Right hindlimb (tissue), 1 donor: ENCODE data around the gene AFAP1.
A peak's percentile ranks its signal among the peaks of the same experiment; 100 is the strongest.

Experiments
- DNase-seq: peaks from one replicate; pipeline ENCODE4 v3.0.0-alpha.2; 2018

The AFAP1 gene

DNA sequence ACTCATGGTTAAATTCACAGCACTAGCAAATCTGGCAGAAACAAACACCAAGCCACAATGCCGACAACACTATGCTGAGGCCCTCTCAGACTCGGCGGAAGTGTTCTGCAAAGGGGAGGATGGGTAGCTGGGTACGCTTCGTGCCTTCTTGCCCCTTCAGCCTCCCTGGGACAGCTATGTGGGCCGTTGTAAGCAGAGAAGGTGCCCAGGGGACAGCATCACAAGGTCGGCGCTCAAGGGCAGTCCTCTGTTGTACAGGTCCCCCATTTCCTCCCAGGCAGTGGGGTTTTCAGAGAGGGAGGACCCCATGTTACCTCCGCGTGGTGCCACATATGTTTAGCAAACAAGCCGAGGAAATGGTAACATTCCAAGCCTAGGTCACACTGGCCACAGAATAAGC is 173.6 kb downstream of the AFAP1 start:
- DNase-seq, result no peak

DNA sequence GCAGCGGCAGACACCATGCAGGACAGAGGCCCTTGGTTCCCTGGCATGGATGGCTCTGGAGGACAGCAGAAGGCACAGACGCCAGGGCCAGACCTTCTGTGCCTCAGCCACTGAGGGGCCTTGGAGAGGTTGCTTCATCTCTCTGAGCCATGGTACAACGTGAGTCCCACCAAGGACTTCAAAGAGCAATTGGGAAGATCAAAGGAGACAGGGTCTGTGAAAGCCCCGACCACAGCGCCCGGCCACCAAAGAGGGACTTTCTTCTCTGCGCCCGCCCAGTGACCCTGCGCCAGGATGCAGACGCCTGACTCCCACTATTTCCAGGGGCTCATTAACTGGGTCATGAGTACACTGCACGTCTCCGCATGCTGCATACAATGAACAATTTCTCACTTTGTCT is 174.0 kb downstream of the AFAP1 start:
- DNase-seq, result no peak

GRCh38 chr4:7764466-7764865 is 175.2 kb downstream of the AFAP1 start:
- DNase-seq, result no peak

DNA sequence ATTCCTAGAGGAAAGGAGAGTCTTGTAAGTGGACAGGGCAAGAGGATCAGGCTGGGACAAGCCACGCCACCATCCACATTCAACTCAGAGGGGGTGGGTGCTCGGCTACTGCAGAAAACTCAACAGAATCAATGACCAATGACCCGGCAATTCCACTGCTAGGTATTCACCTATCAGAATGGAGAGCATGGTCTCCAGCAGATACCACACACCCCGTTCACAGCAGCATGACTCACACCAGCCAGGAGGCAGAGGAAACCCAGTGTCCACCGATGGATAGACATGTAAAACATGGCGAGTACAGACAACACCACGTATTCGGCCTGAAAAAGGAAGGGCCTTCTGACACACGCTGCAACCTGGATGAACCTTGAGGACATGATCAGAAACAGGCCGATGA is 175.9 kb downstream of the AFAP1 start:
- DNase-seq, result no peak

- no peak for DNase-seq
These were observed 176.6 kb downstream of the AFAP1 start for GRCh38 chr4:7763106-7763505.

DNA sequence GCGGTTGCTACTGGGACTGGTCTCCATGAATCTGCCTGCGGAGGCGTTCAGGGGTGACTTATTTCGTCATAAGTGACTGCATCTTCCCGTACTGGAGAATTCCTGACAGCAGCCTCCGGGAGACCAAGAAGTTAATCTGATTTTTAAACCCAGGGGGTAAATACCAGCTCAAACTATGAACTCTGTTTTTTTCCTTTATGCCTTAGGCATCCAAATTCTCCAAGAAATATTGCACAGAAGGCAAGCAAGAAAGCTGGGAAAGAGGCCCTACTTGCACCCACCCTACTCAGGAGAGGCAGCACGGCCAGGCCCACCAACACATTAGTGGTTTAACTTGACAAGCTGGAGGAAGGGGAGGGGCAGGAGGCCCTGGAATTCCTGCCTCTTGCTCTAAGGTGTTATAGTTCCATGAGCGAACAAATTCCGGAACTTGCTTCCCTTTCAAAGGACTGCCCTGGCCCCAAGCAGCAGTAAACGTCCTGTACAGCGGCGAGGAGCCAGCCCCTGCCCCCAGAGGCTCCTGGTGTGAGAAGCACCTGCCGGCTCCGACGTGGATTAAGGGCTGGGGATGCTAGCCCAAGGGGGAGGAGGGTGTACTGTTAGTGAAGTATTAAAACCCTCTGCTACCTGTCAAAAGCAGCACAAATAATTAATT is 177.2 kb downstream of the AFAP1 start:
- no peak for DNase-seq

GRCh38 chr4:7761720-7762119 is 177.9 kb downstream of the AFAP1 start:
- DNase-seq, result peak; percentile 82

DNA sequence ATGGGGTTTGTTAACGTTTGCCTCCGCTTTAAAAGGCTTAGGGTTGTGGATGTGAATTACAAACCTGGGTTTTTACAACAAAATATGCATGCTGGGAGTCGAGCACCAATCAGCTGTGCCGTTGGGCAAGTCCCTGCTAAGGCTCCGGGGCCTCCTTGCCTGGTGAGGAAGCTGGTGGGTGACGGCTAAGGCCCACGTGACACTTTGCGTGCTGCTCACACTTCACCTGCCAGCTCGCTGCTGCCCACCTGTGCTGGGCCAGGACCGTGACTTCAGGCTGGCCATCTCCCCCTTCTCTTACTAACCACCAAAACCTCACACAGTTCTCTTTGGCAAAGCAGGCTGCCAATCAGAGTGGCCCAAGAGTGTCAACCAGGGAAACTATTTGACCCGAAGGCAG is 178.3 kb downstream of the AFAP1 start:
- DNase-seq, result no peak

GRCh38 chr4:7760706-7761105 is 179.0 kb downstream of the AFAP1 start:
- DNase-seq, result no peak

- DNase-seq, result no peak
These were observed 179.4 kb downstream of the AFAP1 start for GRCh38 chr4:7760228-7760627.

DNA sequence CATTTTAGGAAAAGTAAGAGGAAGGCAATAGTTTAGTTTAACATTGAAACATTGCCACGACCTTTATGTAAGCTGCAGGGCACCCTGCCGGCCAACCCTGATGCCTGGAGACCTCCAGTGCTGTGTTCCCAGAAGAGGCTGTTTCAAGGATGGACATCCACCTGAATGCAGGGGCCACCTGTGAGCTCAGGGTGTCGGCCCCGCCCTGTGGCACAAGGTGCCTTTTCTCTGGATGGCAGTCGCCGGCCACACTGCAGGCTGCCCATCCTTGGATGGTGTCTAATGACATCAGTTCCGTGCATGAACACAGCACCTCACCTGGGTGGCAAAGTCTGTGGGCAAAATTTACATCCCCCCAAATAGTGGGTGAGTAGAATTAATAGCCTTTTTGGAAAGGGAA is 180.0 kb downstream of the AFAP1 start:
- no peak for DNase-seq

DNA sequence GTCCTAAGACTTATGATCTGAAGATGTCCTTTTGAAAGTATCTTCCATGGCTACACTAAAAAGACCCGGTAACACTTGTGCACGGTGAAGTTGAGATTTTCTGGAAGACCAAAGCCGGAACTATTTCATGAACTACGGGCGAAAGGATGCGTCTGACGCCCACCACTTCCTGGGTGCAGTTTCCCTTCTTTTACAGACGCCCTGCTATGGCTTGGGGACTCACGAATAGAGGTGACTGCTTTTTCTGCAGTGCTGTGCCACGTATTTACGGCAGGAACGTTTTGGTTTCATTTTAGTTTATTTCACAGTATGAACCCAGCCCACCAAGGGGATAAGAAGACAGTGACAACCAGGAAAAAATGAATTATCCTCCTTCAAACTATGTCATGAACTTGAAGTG is 180.4 kb downstream of the AFAP1 start:
- DNase-seq, result no peak

- DNase-seq, result no peak
These were observed 181.2 kb downstream of the AFAP1 start for GRCh38 chr4:7758476-7758875.

DNA sequence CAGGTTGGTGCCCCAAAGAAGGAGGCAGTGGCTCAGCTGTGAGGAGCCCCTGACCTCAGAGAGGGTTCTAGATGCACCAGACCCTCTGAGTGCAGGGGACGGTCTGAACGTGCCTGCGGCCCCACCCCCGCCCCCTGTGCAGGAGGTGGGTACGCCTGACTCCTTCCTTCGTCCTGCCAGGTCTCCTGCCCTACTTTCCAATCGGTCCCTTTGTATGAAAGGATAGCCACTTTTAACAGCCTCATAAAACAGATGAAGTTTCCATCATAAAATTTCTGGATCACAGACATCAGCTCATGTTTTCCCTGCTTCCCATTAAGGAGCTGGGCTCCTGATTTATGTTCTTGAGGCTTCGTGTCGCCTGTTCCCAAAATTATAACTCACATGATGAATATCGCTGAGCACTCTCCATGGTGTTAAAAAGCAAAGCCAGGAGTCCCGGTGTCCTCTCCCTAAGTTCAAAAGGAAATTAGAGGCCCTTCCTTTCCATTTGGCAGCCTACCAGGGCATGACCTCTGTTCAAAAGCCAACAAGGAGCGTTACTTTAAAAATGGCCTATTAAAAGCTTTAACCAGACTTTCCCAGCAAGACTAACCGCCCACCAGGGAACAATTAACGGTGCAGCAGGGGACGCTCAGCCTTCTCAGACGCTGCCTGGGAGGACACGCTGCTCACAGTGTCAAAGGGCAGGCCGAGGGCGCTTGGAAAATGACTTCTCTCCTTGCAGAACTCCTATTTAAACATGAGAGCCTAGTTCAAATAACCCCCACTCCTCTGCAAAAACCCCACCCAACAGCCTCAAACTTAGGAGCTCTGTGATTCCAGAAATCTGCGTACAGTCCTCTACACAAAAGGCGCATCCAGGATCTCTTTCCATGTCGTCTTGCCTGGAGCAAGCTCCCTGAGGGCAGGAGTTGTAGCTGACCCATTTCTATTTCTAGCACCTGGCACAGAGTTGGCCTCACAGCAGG is 181.9 kb downstream of the AFAP1 start:
- no peak for DNase-seq

DNA sequence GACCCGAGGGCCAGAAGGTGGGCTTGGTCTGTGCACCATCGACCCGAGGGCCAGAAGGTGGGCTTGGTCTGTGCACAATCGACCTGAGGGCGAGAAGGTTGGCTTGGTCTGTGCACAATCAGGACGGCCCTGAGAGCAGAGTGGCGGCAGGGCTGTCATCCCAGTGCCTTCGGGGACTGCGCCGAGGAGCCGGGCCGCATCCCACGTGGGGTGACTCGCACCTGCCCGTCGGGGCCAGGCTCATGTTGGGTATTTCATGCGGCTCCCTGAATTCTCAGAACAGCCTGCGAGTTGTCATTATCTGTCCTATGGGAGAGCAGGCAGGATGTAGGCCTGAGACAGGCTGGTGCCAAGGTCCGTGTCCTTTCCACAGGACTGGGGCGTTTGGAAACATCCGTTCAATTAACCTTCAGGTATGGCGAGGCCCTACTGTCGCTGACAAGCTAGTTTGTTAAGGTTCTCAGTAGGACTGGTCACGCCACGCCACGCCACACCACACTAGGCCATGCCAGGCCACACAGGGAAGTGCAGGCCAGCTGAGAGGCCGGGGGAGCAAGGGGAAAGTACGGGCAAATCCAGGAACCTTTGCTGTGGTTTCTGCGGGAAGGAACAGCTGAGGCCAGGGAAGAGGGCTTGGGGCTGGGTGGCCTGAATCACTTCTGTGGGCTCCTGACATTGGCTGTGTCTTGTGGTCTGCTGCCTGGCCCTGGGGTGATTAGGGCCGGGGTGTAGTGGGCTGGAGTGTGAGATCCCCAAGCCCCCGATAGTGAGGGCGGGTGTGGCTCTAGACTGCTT is 182.9 kb downstream of the AFAP1 start:
- DNase-seq, result no peak

GRCh38 chr4:7756071-7756470 is 183.6 kb downstream of the AFAP1 start:
- DNase-seq, result no peak

- no peak for DNase-seq
These were observed 184.1 kb downstream of the AFAP1 start for GRCh38 chr4:7755561-7755960.

- no peak for DNase-seq
These were observed 184.9 kb downstream of the AFAP1 start for GRCh38 chr4:7754565-7755262.

GRCh38 chr4:7753931-7754465 is 185.7 kb downstream of the AFAP1 start:
- no peak for DNase-seq

- DNase-seq, result no peak
These were observed 186.4 kb downstream of the AFAP1 start for GRCh38 chr4:7753271-7753670.

DNA sequence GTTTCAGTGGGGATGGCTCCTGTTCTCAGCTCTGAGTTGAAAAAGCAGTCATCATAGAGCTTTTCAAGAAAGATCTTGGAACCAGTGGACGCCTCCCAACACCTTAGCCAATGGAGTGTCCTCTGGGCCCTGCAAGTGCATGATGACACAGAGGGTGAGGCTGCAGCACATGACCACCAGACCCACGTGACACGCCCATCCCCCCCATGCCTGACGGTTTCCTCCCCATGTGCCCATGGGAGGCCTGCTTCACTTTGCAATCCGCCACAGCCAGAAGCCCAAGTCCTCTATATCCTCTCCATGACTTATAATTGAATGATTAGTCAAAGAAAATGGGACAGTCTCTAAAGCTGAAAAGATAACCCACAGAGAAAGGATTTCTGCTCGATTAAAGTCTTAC is 187.0 kb downstream of the AFAP1 start:
- DNase-seq, result no peak

GRCh38 chr4:7750972-7751371 is 188.7 kb downstream of the AFAP1 start:
- DNase-seq, result no peak

DNA sequence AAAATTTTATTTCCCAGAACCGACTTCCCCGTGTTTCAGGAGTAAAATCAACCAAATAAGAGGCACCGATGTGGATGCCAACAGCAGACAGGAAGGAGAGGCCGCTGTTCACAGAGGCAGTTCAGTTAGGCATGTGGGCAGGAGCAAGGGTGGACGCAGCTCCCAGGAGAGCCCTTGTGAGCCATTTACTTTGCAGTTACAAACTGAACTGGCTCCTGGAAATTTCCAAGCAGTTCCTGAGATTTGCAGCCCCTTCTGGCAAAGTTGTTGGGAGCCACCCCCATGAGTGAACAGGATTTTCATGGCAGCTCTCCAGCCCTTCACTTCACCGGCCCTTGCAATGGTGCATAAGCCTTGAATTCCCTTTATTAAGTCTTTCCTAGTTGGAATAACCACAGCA is 189.1 kb downstream of the AFAP1 start:
- DNase-seq, result peak; percentile 61
